Parathyroid adenoma (tissue), 2 donors: ENCODE results near the gene TBX21.
A peak's percentile ranks its signal among the peaks of the same experiment; 100 is the strongest.

Source experiments
- H2AFZ ChIP-seq: fragments of 300-600 bp; sonication (generic); one replicate; pipeline ENCODE4 v1.7.0; 2017; ENCODE audit warnings: antibody characterized with exemption, mild to moderate bottlenecking
- H3K27ac ChIP-seq: fragments of 300-600 bp; sonication (generic); one replicate; pipeline ENCODE4 v1.7.0; 2017
- H3K27me3 ChIP-seq: fragments of 300-600 bp; sonication (generic); one replicate; pipeline ENCODE4 v1.7.0; 2017; ENCODE audit warnings: low read length; ENCODE audit not compliant: control insufficient read depth, insufficient read depth
- H3K36me3 ChIP-seq: fragments of 300-600 bp; sonication (generic); one replicate; pipeline ENCODE4 v1.7.0; 2017; ENCODE audit warnings: low read length; ENCODE audit not compliant: control insufficient read depth, insufficient read depth
- H3K4me1 ChIP-seq: fragments of 300-600 bp; sonication (generic); one replicate; pipeline ENCODE4 v1.7.0; 2017; ENCODE audit warnings: control low read depth
- H3K4me2 ChIP-seq: fragments of 300-600 bp; sonication (generic); one replicate; pipeline ENCODE4 v1.7.0; 2017; ENCODE audit warnings: low read length
- H3K4me3 ChIP-seq: fragments of 300-600 bp; sonication (generic); one replicate; pipeline ENCODE4 v1.7.0; 2017; ENCODE audit warnings: low read depth, low read length
- H3K79me2 ChIP-seq: fragments of 300-600 bp; sonication (generic); one replicate; pipeline ENCODE4 v1.7.0; 2017; ENCODE audit warnings: control low read depth
- H3K9ac ChIP-seq: fragments of 300-600 bp; sonication (generic); one replicate; pipeline ENCODE4 v1.7.0; 2017; ENCODE audit warnings: mild to moderate bottlenecking
- H3K9me3 ChIP-seq: fragments of 300-600 bp; sonication (generic); one replicate; pipeline ENCODE4 v1.7.0; 2017; ENCODE audit warnings: low read length; ENCODE audit not compliant: control insufficient read depth
- CTCF ChIP-seq: fragments of 300-600 bp; sonication (generic); IDR thresholded peaks from one replicate; pipeline ENCODE4 v1.7.0; 2017; ENCODE audit warnings: antibody characterized with exemption, mild to moderate bottlenecking
- donor health status: primary hyperparathyroidism.

Gene TBX21

GRCh38 chr17:47708864-47709541 is 24.0 kb upstream of the TBX21 start:
- peak overlapping the region; percentile 93 for H2AFZ ChIP-seq
- H3K9me3 ChIP-seq, result no peaks in the 10 kb centered on the region
- H3K27ac ChIP-seq, result no peak overlapping the region
- no peaks in the 10 kb centered on the region for H3K79me2 ChIP-seq
- H3K4me1 ChIP-seq, result peaks cover 6% of the 10 kb centered on the region
- TF ChIP-seq CTCF, result no peak
- no peak overlapping the region for H3K9ac ChIP-seq
- no peaks in the 10 kb centered on the region for H3K27me3 ChIP-seq
- H3K4me3 ChIP-seq, result no peak overlapping the region
- H3K36me3 ChIP-seq, result no peaks in the 10 kb centered on the region
- no peak overlapping the region for H3K4me2 ChIP-seq

GRCh38 chr17:47709594-47709993 is 23.4 kb upstream of the TBX21 start:
- Histone ChIP-seq H3K4me1 (peaks cover 6% of the 10 kb centered on the region), H3K36me3 (no peaks in the 10 kb centered on the region), H3K4me2 (no peak overlapping the region), H3K79me2 (no peaks in the 10 kb centered on the region), H3K27ac (no peak overlapping the region), H3K4me3 (no peak overlapping the region), H3K9ac (no peak overlapping the region), H3K9me3 (no peaks in the 10 kb centered on the region), H3K27me3 (no peaks in the 10 kb centered on the region), H2AFZ (no peak overlapping the region)
- TF ChIP-seq CTCF, result no peak

- no peak overlapping the region for H3K4me3 ChIP-seq
- H3K27ac ChIP-seq, result no peak overlapping the region
- TF ChIP-seq CTCF, result no peak
- no peak overlapping the region for H3K4me2 ChIP-seq
- peaks cover 6% of the 10 kb centered on the region for H3K4me1 ChIP-seq
- H3K9ac ChIP-seq, result no peak overlapping the region
- no peaks in the 10 kb centered on the region for H3K79me2 ChIP-seq
- H3K27me3 ChIP-seq, result no peaks in the 10 kb centered on the region
- no peaks in the 10 kb centered on the region for H3K9me3 ChIP-seq
- H2AFZ ChIP-seq, result no peak overlapping the region
- no peaks in the 10 kb centered on the region for H3K36me3 ChIP-seq
Observed at GRCh38 chr17:47711366-47712099, 21.5 kb upstream of the TBX21 start.

- no peak for TF ChIP-seq CTCF
- Histone ChIP-seq H3K27me3 (no peaks in the 10 kb centered on the region), H3K9ac (no peak overlapping the region), H3K4me2 (no peak overlapping the region), H3K9me3 (no peaks in the 10 kb centered on the region), H3K4me1 (no peaks in the 10 kb centered on the region), H3K79me2 (no peaks in the 10 kb centered on the region), H3K27ac (no peak overlapping the region), H3K36me3 (no peaks in the 10 kb centered on the region), H3K4me3 (no peak overlapping the region), H2AFZ (no peak overlapping the region)
Observed at GRCh38 chr17:47712330-47713023, 20.6 kb upstream of the TBX21 start.
